MCF 10A (cell line): ENCODE data around the gene COG5. TPM values are rescaled to one million over a fixed set of nuclear protein-coding genes. Genes with fewer than 3 reads are reported as not detected.

Experiments
- BruUV-seq: library from RNA; stranded (reverse); fragments of 400-500 nt; replicated peaks from 2 replicates; lab custom pipeline; 2021; lab: Mats Ljungman, UMichigan
- CTCF ChIA-PET: fragments of 300-600 bp; sonication (Branson Sonifier 250); formaldehyde crosslinking; extraction: SDS; loops from one replicate; lab custom pipeline; 2021; ENCODE audit warnings: antibody characterized with exemption, inconsistent platforms; lab: Yijun Ruan, JAX
- POLR2A ChIA-PET: fragments of 300-600, 350-650 bp; sonication (Branson Sonifier 250); formaldehyde crosslinking; extraction: SDS; loops from one replicate; lab custom pipeline; 2020; ENCODE audit warnings: antibody characterized with exemption, inconsistent platforms; lab: Yijun Ruan, JAX
- DNase-seq: peaks from one replicate; pipeline ENCODE4 v3.0.0-alpha.2; 2018; ENCODE audit not compliant: unreplicated experiment
- H3K27ac Mint-ChIP-seq: one replicate; pipeline ENCODE4 v1.8.0; 2022; ENCODE audit warnings: mild to moderate bottlenecking, low read depth, mixed read lengths; ENCODE audit not compliant: unreplicated experiment
- H3K27me3 Mint-ChIP-seq: one replicate; pipeline ENCODE4 v1.8.0; 2022; ENCODE audit warnings: mixed read lengths; ENCODE audit not compliant: insufficient read depth, unreplicated experiment
- H3K36me3 Mint-ChIP-seq: one replicate; pipeline ENCODE4 v1.8.0; 2022; ENCODE audit warnings: mild to moderate bottlenecking, moderate library complexity, mixed read lengths; ENCODE audit not compliant: insufficient read depth, unreplicated experiment
- H3K4me1 Mint-ChIP-seq: one replicate; pipeline ENCODE4 v1.8.0; 2022; ENCODE audit warnings: mixed read lengths; ENCODE audit not compliant: insufficient read depth, unreplicated experiment
- H3K4me3 Mint-ChIP-seq: one replicate; pipeline ENCODE4 v1.8.0; 2022; ENCODE audit warnings: mild to moderate bottlenecking, moderate library complexity, mixed read lengths; ENCODE audit not compliant: unreplicated experiment
- H3K9me3 Mint-ChIP-seq: one replicate; pipeline ENCODE4 v1.8.0; 2022; ENCODE audit warnings: mixed read lengths; ENCODE audit not compliant: unreplicated experiment
- CTCF ChIP-seq: fragments of 200-600 bp; IDR thresholded peaks from one replicate; pipeline ENCODE4 v1.8.0; 2022; ENCODE audit warnings: antibody characterized with exemption, mild to moderate bottlenecking; ENCODE audit not compliant: unreplicated experiment
- intact Hi-C: fragments of 100-400 bp; cut with micrococcal nuclease; formaldehyde crosslinking; loops from 2 replicates; pipeline ENCODE4 v1.14.1; 2022
- total RNA-seq: library from RNA; stranded (reverse); gene quantifications from 2 replicates; pipeline ENCODE4 v1.2.3, GENCODE V29; 2022

Gene COG5
- total RNA-seq, 1 experiment from 2014 or later: 40.3 TPM

GRCh38 chr7:107387573-107388219, 176.0 kb downstream of the COG5 start:
- Mint-ChIP-seq H3K4me1 (no peaks in the 10 kb centered on the region), H3K4me3 (no peak overlapping the region), H3K9me3 (no peaks in the 10 kb centered on the region), H3K36me3 (no peaks in the 10 kb centered on the region), H3K27ac (no peak overlapping the region), H3K27me3 (no peaks in the 10 kb centered on the region)
- peak; percentile 11 for DNase-seq
- CTCF ChIA-PET: interaction anchor here (0.6 kb wide), 1 partner anchor 237 kb away, joined by 6 read pairs; no protein-coding TSS in a partner anchor
- intact Hi-C loops: no loop called here
- BruUV-seq: no TSS peak
- POLR2A ChIA-PET: no interaction called here
- no peak for TF ChIP-seq CTCF

- Mint-ChIP-seq H3K27ac (no peak overlapping the region), H3K4me1 (no peaks in the 10 kb centered on the region), H3K4me3 (no peak overlapping the region), H3K27me3 (no peaks in the 10 kb centered on the region), H3K9me3 (no peaks in the 10 kb centered on the region), H3K36me3 (no peaks in the 10 kb centered on the region)
- no TSS peak for BruUV-seq
- POLR2A ChIA-PET: no interaction called here
- CTCF ChIA-PET: interaction anchor here (0.6 kb wide), 1 partner anchor 236 kb away, joined by 6 read pairs; no protein-coding TSS in a partner anchor
- TF ChIP-seq CTCF: no peak
- intact Hi-C loops: no loop called here
- DNase-seq: no peak
Measured at GRCh38 chr7:107387128-107387527, 176.6 kb downstream of the COG5 start.

GRCh38 chr7:107386548-107387102, 177.1 kb downstream of the COG5 start:
- no peak for TF ChIP-seq CTCF
- no peak overlapping the region for H3K4me3 Mint-ChIP-seq
- DNase-seq: no peak
- BruUV-seq: no TSS peak
- no peak overlapping the region for H3K27ac Mint-ChIP-seq
- CTCF ChIA-PET: interaction anchor here (0.7 kb wide), 1 partner anchor 25 kb away, joined by 3 read pairs; no protein-coding TSS in a partner anchor
- POLR2A ChIA-PET: interaction anchor here (1.2 kb wide), 1 partner anchor 14 kb away, joined by 3 read pairs; no protein-coding TSS in a partner anchor
- H3K36me3 Mint-ChIP-seq: no peaks in the 10 kb centered on the region
- intact Hi-C loops: no loop called here
- H3K27me3 Mint-ChIP-seq: no peaks in the 10 kb centered on the region
- H3K4me1 Mint-ChIP-seq: no peaks in the 10 kb centered on the region
- no peaks in the 10 kb centered on the region for H3K9me3 Mint-ChIP-seq

- no peak for TF ChIP-seq CTCF
- CTCF ChIA-PET: interaction anchor here (0.7 to 1.3 kb wide), 2 partner anchors 19 to 587 kb away, joined by 3 read pairs; no protein-coding TSS in a partner anchor
- Mint-ChIP-seq H3K27ac (no peak overlapping the region), H3K4me3 (no peak overlapping the region), H3K27me3 (no peaks in the 10 kb centered on the region), H3K36me3 (no peaks in the 10 kb centered on the region), H3K4me1 (no peaks in the 10 kb centered on the region), H3K9me3 (no peaks in the 10 kb centered on the region)
- intact Hi-C loops: no loop called here
- POLR2A ChIA-PET: interaction anchor here (1.0 kb wide), 1 partner anchor 10 kb away, joined by 4 read pairs; no protein-coding TSS in a partner anchor
- DNase-seq: peak; percentile 4
- BruUV-seq: no TSS peak
Measured at GRCh38 chr7:107384025-107384424, 179.7 kb downstream of the COG5 start.
